ENCODE data around the gene YRDC. TPM values are rescaled to one million over a fixed set of nuclear protein-coding genes. Genes with fewer than 3 reads are reported as not detected.
A peak's percentile ranks its signal among the peaks of the same experiment; 100 is the strongest.

The YRDC gene, protein sequence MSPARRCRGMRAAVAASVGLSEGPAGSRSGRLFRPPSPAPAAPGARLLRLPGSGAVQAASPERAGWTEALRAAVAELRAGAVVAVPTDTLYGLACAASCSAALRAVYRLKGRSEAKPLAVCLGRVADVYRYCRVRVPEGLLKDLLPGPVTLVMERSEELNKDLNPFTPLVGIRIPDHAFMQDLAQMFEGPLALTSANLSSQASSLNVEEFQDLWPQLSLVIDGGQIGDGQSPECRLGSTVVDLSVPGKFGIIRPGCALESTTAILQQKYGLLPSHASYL
- 55.1 and 56.7 TPM in 2 replicates for total RNA-seq (2014; rRNA removed; shearing (Covaris generic))

DNA sequence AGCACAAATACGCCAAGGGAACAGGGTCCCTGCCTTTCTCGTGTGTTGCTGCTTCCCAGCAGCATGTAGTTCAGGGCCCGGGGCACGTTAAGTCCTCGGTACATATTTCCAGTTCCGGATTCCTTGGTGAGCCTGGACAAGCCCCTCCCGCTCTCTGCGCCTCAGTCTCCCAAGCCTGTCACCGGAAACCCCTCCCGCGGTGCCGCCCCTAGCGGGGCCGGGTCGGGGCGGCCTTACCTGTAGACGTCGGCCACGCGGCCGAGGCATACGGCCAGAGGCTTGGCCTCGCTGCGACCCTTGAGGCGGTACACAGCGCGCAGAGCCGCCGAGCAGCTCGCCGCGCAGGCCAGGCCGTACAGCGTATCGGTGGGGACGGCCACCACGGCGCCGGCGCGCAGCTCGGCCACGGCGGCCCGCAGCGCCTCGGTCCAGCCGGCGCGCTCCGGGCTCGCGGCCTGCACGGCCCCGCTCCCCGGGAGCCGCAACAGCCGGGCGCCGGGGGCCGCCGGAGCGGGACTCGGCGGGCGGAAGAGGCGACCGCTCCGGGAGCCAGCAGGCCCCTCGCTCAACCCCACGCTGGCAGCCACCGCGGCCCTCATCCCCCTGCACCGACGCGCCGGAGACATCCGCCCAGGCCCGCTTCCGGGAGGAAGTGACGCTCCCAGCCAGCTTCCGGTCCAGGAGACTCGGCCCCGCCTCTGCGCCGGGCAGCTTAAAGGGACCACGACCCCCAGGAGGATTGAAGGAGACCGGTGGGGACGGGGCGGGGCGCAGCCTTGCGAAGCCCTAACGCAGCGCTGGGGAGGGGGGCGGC lies at the start of gene YRDC, which contains the start of gene C1orf122:
Gene YRDC, minus strand, starts transcription at position 654 of the 814 bp plus-strand sequence. Its CDS starts 28 bp downstream, at position 626.
Gene C1orf122, plus strand, starts transcription at position 236 of the 814 bp plus-strand sequence. CDS start 615 bp downstream, outside the sequence.
- DNase-seq (ENCODE audit: low spot score), result peak; percentile 91

DNA sequence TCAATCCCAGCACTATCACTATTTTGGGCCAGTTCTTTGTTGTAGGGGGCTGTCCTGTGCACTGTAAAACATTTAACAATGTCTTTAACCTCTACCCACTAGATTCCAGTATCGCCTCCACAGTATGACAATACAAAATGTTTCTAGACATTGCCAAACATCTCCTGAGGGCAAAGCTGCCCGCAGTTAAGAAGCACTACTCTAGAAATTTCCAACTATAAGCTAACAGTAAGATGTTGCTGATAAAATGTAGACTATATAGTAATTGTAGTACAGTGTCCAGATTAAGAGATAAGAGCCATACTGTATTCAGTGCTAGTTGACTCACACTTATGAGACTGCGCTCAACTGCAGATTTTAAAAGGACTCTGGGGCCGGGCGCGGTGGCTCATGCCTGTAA lies 46.4 kb upstream of the YRDC start:
- no peak for DNase-seq (ENCODE audit: low spot score)

DNA sequence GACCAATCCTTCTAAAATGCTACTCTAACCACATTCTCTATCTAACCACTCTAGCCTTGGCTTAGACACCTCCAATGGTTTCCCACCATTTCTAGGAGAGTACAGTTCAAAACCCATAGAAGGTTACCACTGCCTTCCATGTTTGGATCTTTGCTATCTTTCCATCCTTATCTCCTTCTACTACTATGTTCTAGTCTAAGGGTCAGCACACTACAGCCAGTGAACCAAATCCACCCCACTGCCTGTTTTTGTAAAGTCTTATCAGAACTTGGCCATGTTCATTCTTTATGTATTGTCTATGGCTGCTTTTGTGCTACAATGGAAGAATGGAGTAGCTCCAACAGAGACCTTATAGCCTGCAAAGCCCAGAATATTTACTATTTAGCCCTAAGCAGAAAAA lies 45.1 kb upstream of the YRDC start:
- DNase-seq (ENCODE audit: low spot score), result no peak

DNA sequence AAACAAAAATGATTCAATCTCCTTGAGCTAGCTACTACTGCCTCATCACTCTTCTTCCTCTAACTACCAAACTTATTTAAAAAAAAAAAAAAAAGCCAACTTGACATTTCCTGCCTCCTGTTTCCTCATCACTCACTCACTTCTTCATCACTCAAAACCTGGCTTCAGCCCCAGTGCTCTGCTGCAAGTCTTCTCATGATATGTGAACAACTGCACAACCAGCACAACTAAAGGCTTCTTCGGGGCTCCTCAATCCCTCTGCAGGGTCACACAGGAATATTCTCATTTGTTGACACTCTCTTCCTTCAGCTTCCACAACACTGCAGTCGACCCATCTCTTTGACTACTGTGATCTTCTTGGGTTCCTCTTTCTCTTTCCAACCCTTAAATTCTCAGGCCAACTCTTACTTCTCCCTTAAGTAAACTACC lies 43.8 kb upstream of the YRDC start:
- DNase-seq (ENCODE audit: low spot score), result no peak

DNA sequence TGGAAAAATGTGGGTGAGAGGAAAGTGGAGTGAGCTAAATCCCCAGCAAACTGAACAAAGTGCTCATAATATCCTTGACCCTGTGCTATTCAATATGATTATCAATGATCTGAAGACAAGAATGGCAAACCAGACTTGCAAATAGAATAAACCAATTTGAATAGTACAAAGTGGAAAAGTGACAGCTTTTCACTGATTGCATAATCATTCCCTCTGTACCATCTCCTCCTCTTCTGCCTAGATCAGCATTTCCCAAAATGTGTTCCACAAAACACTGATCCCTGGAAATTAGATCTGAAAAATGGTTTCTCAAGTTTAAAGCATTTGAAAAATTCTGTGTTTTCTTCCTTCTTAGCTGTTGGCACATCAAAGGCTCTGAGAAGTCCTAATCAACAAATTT lies 43.3 kb upstream of the YRDC start:
- no peak for DNase-seq (ENCODE audit: low spot score)

DNA sequence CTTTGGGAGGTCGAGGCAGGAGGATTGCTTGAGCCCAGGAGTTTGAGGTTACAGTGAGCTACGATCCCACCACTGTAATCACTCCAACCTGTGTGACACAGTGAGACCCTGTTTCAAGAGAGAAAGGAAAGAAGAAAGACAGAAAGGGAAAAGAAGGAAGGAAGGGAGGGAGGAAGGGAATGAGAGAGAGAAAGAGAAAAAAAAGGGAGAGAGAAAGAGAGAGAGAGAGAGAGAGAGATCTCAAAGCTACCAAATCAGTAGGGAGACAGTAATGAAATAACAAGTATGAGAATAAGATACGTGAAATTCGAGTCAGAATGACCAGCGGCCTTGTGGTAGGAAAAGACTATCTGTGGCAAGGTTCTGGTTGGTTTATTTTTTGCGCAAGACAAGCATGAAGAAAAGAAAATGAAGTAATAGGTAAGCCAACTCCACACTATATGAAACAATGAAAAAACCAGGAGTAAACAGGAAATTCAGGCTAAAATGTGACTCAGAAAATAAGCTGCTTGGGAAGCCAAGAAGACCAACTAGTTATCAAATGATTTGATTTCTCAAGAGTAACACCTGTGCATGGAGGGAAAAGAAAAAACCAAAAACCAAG lies 42.4 kb upstream of the YRDC start:
- no peak for DNase-seq (ENCODE audit: low spot score)

DNA sequence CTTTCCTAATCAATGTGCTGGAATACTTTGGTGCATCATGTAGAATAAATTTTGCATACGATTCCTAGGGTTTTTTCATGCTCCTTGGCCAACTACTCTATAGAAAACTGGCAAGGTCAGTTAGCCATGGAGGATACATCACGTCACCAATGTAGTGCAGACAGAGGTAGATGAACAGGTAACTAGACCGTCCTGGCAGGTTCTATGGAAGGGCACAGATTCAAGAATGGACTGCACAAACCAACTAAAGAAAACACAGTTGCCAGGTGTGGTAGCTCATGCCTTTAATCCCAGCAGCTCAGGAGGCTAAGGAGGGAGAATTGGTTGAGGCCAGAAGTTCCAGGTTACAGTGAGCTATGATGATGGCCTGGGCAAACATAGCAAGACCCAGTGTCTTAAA lies 41.5 kb upstream of the YRDC start:
- no peak for DNase-seq (ENCODE audit: low spot score)

DNA sequence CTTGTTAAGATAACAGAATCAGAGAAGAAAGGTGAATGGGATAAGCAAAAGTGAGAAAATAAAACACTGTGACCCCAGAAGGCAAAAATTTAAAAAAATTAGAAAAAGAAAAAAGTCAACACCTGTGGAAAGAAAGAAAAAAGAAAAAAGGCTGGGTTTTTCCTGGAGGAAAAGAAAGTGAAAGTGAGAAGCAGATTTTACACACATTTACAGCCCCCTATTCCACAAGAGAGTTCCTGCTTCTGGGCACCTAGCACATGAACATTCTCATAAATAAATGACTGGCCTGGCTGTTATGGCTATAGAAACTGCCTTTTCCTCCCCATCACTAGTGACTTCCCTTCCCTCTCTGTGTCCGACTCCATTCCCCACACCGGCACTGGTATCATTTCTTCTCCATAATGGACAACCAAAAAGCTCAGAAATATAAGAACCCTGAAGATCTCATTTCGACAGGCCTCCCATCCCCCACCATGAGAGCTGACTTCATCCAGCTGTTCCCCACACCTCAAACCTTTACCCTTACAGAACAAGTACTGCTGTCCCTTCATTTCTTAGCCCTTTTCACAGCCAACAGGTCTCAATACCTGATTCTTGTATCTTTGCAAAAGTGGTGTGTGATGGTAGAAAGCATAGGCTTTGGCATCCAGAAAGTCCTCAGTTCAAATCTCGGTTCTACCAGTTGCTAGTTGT lies 38.8 kb upstream of the YRDC start:
- no peak for DNase-seq (ENCODE audit: low spot score)

DNA sequence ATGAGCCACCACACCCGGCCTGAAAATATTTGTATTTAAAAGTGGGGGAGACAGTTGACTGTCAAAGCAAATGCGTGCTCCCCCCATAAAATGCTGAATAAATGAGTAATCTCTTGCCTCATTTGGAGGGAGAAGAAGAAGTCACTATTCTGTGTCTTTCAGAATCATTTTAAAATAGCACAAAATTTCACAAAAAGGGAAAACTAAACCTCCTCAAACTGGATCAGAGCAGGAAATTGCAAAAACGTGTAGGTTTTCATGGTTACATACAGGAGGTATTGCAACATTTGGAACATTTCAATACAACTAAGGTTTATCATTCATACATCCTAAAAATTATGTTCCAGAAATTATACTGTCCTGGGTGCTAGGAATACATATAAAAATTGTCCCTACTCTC lies 37.8 kb upstream of the YRDC start:
- no peak for DNase-seq (ENCODE audit: low spot score)

DNA sequence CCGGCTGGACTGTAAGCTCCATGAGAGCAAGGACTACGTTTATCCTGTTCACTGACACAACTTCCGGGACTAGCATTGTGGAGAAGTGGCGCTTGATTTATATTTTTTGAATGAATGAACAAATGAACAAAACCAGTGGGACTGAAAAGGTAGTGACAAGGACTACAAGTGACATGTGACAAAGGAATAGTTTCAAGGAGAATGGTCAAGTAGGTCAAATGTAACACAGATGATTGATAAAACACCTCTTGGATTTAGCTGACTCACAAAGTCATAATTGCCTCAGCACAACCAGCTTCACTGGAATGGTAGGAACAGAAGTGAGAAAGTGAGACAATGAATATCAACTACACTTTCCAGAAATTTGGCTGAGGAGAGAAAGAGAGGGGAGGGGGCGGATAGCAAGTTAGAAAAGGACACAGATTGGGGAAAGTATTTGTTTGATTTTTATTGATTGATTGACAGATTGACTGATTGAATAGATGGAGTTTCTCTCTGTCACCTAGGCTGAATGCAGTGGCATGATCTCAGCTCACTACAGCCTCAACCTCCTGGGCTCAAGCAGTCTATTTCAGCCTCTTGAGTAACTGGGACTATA lies 37.1 kb upstream of the YRDC start:
- DNase-seq (ENCODE audit: low spot score), result no peak

DNA sequence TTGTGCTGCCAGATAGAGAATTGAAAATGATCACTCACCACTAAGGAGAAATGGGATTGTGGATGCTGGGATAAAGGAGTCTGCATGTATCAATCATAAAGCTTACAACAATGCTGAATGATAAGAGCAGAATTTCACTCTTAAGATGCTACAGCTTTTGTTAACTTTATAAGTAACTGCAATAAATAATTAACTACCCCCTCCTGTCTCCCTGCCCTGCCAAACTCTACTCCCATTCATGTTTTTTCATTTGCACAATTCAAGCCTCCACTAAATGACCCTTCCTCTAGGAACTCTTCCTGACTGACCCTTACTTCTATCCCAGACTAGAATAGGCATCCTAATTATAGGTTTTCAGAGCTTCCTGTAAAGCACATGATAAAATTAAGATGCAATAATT lies 36.5 kb upstream of the YRDC start:
- DNase-seq (ENCODE audit: low spot score), result no peak

DNA sequence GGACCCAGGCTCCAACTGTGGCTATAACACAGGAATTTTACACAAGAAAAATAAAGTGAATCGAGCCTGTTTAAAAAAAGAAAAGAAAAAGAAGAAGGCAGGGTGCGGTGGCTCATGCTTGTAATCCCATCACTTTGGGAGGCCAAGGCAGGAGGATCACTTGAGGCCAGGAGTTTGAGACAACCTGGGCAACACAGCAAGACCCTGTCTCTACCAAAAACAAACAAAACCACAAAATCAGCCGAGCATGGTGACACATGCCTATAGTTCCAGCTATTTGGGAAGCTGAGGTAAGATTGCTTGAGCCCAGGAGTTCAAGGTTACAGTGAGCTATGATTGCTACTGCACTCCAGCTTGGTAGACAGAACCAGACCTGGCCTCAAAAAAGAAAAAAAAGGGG lies 33.6 kb upstream of the YRDC start:
- no peak for DNase-seq (ENCODE audit: low spot score)

DNA sequence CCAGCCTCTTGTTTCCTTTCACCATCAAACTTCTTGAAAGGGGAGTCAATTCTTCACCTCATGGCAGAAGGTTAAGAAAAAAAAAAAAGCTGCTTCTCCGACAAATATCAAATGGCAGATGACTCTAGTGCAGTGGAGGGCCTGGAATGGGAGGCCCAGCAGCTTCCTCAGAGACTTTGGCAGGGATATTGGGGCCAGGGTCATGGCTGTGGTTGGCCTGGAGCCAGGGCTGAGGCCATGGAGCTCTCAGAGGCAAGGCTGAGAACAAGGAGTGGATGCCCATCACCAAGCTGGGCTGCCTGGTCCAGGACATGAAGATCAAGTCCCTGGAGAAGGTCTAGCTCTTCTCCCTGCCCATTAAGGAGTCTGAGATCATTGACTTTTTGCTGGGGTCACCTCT lies 32.7 kb upstream of the YRDC start:
- DNase-seq (ENCODE audit: low spot score), result no peak

DNA sequence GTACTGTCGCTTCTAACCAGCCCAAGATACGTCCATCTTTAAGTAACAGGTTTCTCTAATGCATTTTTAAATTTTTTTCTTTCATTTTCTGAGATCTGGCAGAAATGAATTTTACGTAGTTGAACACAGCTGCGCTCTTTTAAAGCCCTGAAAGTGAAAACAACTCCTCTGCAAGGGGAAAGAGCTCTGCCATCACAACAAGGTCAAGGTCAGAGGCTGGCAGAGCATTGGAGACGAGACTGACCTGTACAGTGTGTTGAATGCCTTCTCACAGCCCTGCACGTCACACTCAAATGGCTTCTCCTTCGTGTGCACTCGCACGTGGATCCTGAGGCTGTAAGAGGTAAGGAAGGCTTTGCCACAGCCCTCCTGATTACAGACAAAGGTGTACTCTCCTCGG lies 31.7 kb upstream of the YRDC start:
- DNase-seq (ENCODE audit: low spot score), result no peak

DNA sequence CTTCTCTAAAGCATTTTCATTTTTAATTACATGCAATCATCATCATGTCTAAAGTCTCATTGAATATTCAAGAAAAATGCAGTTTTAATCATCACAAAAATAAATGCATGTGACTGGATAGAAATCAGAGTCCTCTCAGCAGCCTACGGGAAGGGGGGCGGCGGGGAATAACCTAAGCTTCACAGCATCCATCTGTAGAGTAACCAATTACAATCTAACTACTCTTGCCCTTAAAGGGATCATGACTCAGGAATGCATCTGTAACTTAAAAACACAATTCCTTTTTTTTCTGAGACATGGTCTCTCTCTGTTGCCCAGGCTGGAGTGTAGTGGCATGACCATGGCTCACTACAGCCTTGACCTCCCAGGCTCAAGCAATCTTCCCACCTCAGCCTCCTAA lies 28.8 kb upstream of the YRDC start:
- no peak for DNase-seq (ENCODE audit: low spot score)

DNA sequence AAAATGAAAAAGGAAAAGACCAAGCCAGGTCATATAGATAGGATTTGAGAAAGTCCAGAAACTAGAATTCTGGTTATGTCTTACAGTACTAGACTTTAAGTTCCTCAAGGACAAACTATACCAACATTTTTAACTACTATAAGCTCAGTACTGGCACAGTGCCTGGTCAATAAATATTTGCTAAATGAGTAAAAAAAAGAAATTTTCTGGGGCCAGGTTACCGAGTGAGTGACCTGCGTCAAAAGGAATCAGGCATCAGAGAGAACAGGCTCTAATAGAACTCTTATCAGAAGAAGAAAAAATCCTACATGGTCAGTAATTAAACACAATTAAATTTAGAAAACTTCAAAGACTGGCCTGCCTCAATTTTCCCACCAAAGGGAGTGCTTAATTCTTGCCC lies 23.8 kb upstream of the YRDC start:
- no peak for DNase-seq (ENCODE audit: low spot score)

DNA sequence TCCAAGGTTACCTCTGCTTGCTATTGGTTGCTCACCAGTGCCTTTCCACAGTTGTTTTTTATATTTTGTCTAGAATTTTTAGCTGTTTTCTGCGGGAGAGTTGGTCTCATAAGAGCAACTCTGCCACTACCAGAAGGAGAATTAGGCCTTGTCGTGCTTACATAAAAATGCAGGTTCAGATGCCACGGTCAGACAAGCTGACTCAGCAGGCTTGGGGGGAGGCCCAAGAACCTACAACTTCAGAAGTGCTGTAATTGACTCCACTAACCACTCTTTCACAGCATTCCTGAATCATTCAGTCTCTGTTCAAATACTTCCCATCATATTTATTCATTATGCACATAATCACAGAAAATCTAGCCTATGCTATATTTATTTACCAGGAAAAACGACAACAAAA lies 23.1 kb upstream of the YRDC start:
- no peak for DNase-seq (ENCODE audit: low spot score)

DNA sequence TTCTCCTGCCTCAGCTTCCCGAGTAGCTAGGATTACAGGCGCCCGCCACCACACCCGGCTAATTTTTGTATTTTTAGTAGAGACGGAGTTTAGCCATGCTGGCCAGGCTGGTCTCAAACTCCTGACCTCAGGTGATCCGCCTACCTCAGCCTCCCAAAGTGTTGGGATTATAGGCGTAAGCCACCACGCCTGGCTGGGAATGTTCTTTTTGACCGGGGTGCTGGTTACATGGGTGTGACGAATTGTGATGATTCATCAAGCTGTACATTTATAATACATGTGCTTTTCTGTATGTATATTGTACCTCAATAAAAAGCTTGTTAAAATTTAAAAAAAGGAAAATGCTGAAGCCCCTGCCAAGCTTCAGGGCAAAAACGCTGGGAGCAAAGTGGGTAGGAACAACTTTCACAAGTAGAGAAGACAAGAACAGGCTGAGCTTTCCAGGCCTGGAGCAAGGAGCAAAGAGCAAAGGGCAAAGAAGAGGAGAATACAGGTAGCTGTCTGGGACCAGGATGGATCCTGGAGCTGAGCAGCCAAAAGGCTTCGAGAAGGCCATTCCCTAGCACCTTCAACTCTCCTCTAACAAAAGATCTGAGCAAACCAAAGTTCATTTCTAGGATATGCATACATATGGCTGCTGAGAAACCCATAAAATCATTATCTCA lies 20.5 kb upstream of the YRDC start:
- no peak for DNase-seq (ENCODE audit: low spot score)

DNA sequence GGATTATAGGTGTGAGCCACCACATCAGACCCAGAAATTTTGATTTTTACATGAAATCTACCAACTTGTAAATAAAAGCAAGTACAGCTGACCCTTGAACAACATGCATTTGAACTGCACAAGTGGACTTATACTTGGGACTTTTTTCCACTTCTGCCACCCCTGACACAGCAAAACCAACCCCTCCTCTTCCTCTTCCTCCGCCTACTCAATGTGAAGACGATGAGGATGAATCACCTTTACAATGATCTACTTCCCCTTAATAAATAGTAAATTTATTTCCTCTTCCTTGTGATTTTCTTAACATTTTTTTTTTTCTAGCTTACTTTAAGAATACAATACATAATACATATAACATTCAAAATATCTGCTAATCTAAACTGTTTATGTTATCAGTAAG lies 17.5 kb upstream of the YRDC start:
- DNase-seq (ENCODE audit: low spot score), result no peak

DNA sequence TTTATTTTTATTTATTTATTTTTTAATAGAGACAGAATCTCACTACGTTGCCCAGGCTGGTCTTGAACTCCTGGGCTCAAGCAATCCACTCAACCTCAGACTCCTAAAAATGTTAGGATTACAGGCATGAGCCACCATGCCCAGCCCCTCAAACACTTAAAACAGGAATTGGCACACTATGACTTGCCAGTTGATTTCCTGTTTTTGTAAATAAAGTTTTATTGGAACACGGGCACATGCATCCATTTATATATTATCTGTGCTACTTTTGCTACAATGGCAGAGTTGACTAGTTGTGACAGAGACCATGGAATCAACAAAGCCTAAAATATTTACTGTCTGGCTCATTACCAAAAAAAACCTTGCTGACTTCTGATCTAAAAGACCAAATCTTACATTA lies 16.0 kb upstream of the YRDC start:
- no peak for DNase-seq (ENCODE audit: low spot score)
